Prostate gland (tissue), 2 donors: ENCODE data around the gene ZNF785. TPM values are rescaled to one million over a fixed set of nuclear protein-coding genes. Genes with fewer than 3 reads are reported as not detected.

ENCODE experiments used
- DNase-seq: peaks from one replicate; pipeline ENCODE4 v3.0.0-alpha.2; 2019; ENCODE audit warnings: low spot score
- H3K27ac ChIP-seq, 2 donors: fragments of 200-600 bp; sonication (generic); 2 replicates each; pipeline ENCODE4 v1.5.1; 2017 to 2019
- H3K27me3 ChIP-seq: fragments of 200-600 bp; sonication (generic); replicated peaks from 2 replicates; pipeline ENCODE4 v1.5.1; 2019; ENCODE audit not compliant: insufficient read depth
- H3K36me3 ChIP-seq, 2 donors: fragments of 200-600 bp; sonication (generic); 1 replicate in 1 of 2; 2 replicates in 1 of 2; pipeline versions ENCODE4 v1.5.1 to v1.8.1; 2017 to 2019
- H3K4me1 ChIP-seq: fragments of 200-600 bp; sonication (generic); replicated peaks from 2 replicates; pipeline ENCODE4 v1.5.1; 2019
- H3K4me3 ChIP-seq, 2 donors: fragments of 200-600 bp; sonication (generic); 2 replicates each; pipeline ENCODE4 v1.5.1; 2017 to 2019
- H3K9me3 ChIP-seq: fragments of 200-600 bp; sonication (generic); 2 replicates; pipeline ENCODE4 v1.5.1; 2017
- CTCF ChIP-seq, 4 experiments: fragments of 200-600 bp in 2 of 4; fragments of 450-650 bp in 2 of 4; sonication (generic) in 2 of 4; IDR thresholded peaks; 1 replicate in 3 of 4; 2 replicates in 1 of 4; pipeline ENCODE4 v1.5.1; 2016 to 2019; ENCODE audit warnings: antibody characterized with exemption in 4 of 4, mild to moderate bottlenecking in 2 of 4, moderate library complexity in 2 of 4
- POLR2A ChIP-seq: fragments of 450-650 bp; IDR thresholded peaks from one replicate; pipeline ENCODE4 v1.6.1; 2016; ENCODE audit warnings: antibody characterized with exemption, mild to moderate bottlenecking
- POLR2AphosphoS5 ChIP-seq: sonication (generic); formaldehyde crosslinking; IDR thresholded peaks from one replicate; pipeline ENCODE4 v1.6.1; 2017; ENCODE audit warnings: antibody characterized with exemption
- WGBS: methylation state at CpG from one replicate; pipeline ENCODE4 v1.1.5; 2018; 5-methylcytosine and 5-hydroxymethylcytosine counted together
- intact Hi-C: fragments of 100-400 bp; cut with DNase I; formaldehyde crosslinking; loops from one replicate; pipeline ENCODE4 v1.14.2; 2022
- total RNA-seq, 2 donors: library from RNA; depleted of rRNA; stranded (reverse); fragments of >200 nt; gene quantifications; one replicate each; pipeline ENCODE4 v1.1.0, GENCODE V29; 2016

ZNF785 gene
- total RNA-seq, 2 donors from 2014 or later = 16.9 to 18.9 TPM

DNA sequence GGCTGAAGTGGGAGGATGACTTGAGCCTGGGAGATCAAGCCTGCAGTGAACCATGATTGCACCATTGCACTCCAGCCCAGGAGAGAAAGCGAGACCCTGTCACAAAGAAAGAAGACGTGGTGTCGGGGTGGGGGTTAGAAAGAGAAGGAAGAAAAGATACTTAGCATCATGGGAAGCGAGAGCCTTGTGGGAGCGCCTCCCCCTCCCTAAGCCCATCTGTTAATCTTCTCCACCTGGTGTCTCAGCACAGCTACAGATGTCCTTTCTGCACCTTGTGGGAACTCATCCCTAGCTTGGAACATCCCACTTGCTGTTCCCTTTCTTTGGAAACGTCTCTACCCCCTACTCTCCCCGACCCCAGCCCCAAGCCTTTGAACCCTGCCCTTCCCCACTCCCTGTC lies 20.0 kb downstream of the ZNF785 start:
- intact Hi-C loops = no loop called here
- WGBS = 69% methylated on average over 7 of the region's 7 CpGs
- no peak overlapping the region for H3K27ac ChIP-seq
- no peaks in the 10 kb centered on the region for H3K9me3 ChIP-seq
- H3K4me1 ChIP-seq = no peaks in the 10 kb centered on the region
- TF ChIP-seq POLR2AphosphoS5 (no peak), POLR2A (no peak), CTCF (IDR thresholded peaks at IDR 0.05) (no peak)
- H3K4me3 ChIP-seq = no peak overlapping the region
- H3K27me3 ChIP-seq = no peaks in the 10 kb centered on the region
- DNase-seq = no peak
- H3K36me3 ChIP-seq = no peaks in the 10 kb centered on the region

GRCh38 chr16:30562021-30562420 lies 23.5 kb downstream of the ZNF785 start:
- no peaks in the 10 kb centered on the region for H3K4me1 ChIP-seq
- no peaks in the 10 kb centered on the region for H3K9me3 ChIP-seq
- no peaks in the 10 kb centered on the region for H3K27me3 ChIP-seq
- no peak overlapping the region for H3K27ac ChIP-seq
- H3K4me3 ChIP-seq = no peak overlapping the region
- WGBS = 93% methylated on average over 14 of the region's 14 CpGs
- intact Hi-C loops = no loop called here
- DNase-seq = no peak
- no peaks in the 10 kb centered on the region for H3K36me3 ChIP-seq
- TF ChIP-seq POLR2AphosphoS5 = no peak
- no peak for TF ChIP-seq POLR2A
- no peak for TF ChIP-seq CTCF (IDR thresholded peaks at IDR 0.05)

- H3K36me3 ChIP-seq = no peaks in the 10 kb centered on the region
- no peaks in the 10 kb centered on the region for H3K9me3 ChIP-seq
- H3K4me3 ChIP-seq = peak overlapping the region; percentile 14 to 33
- WGBS = 21% methylated on average over 46 of the region's 46 CpGs
- H3K4me1 ChIP-seq = no peaks in the 10 kb centered on the region
- no peak for DNase-seq
- no peaks in the 10 kb centered on the region for H3K27me3 ChIP-seq
- TF ChIP-seq CTCF (IDR thresholded peaks at IDR 0.05) = no peak
- TF ChIP-seq POLR2A = no peak
- TF ChIP-seq POLR2AphosphoS5 = no peak
- intact Hi-C loops = no loop called here
- H3K27ac ChIP-seq = peak overlapping the region in 1 of 2 donors; percentile 6
Observed at GRCh38 chr16:30561089-30561816, 24.2 kb downstream of the ZNF785 start.

GRCh38 chr16:30559690-30560089 lies 25.8 kb downstream of the ZNF785 start:
- H3K27ac ChIP-seq = no peak overlapping the region
- peaks cover 0 to 9% of the 10 kb centered on the region in 2 donors for H3K36me3 ChIP-seq
- DNase-seq = no peak
- H3K4me1 ChIP-seq = no peaks in the 10 kb centered on the region
- intact Hi-C loops = loop anchor here (2.0 kb wide), 1 partner anchor 25 kb away; the partner anchor contains the start of gene ZNF747
- no peaks in the 10 kb centered on the region for H3K9me3 ChIP-seq
- H3K27me3 ChIP-seq = no peaks in the 10 kb centered on the region
- TF ChIP-seq POLR2A (no peak), POLR2AphosphoS5 (no peak), CTCF (IDR thresholded peaks at IDR 0.05) (no peak)
- 92% methylated on average over 6 of the region's 6 CpGs for WGBS
- no peak overlapping the region for H3K4me3 ChIP-seq
